ENCODE measurements around the gene CHRNA5. TPM values are rescaled to one million over a fixed set of nuclear protein-coding genes. Genes with fewer than 3 reads are reported as not detected.

CHRNA5 gene
- total RNA-seq, 1 experiment from 2014 or later = not detected

GRCh38 chr15:78570710-78571109 lies 5.4 kb downstream of the CHRNA5 start:
- Histone ChIP-seq H4K20me1 (ENCODE audit: insufficient read depth, low read depth, low read length) (no peaks in the 10 kb centered on the region), H3K4me3 (ENCODE audit: low read length) (no peak overlapping the region), H3K4me2 (ENCODE audit: low read depth, low read length, poor library complexity, severe bottlenecking) (no peak overlapping the region), H3K4me1 (ENCODE audit: low read length) (peaks cover 4% of the 10 kb centered on the region; the same call in 1 of the 2 replicates), H3K27me3 (ENCODE audit: low read length) (no peaks in the 10 kb centered on the region), H3K79me2 (ENCODE audit: low read length) (no peaks in the 10 kb centered on the region), H3K36me3 (ENCODE audit: insufficient read depth, low read length) (no peaks in the 10 kb centered on the region), H2AFZ (ENCODE audit: low read length) (no peak overlapping the region), H3K9me2 (replicated peaks; ENCODE audit: insufficient read depth, low read length) (no peaks in the 10 kb centered on the region), H3K27ac (ENCODE audit: low read length) (no peak overlapping the region), H3K9ac (ENCODE audit: low read length) (no peak overlapping the region), H3K9me3 (ENCODE audit: low read length) (no peaks in the 10 kb centered on the region)
- DNase-seq = peak; percentile 52

GRCh38 chr15:78571382-78571781 lies 6.1 kb downstream of the CHRNA5 start:
- Histone ChIP-seq H3K79me2 (ENCODE audit: low read length) (no peaks in the 10 kb centered on the region), H2AFZ (ENCODE audit: low read length) (no peak overlapping the region)
- no peak for DNase-seq

GRCh38 chr15:78573416-78573815 lies 8.1 kb downstream of the CHRNA5 start:
- H3K27me3 ChIP-seq (ENCODE audit: low read length) = no peaks in the 10 kb centered on the region
- no peaks in the 10 kb centered on the region for H3K4me1 ChIP-seq (ENCODE audit: low read length)
- no peak for DNase-seq
- no peak overlapping the region for H3K4me3 ChIP-seq (ENCODE audit: low read length)
- no peak overlapping the region for H3K9ac ChIP-seq (ENCODE audit: low read length)
- H3K9me3 ChIP-seq (ENCODE audit: low read length) = no peaks in the 10 kb centered on the region
- no peaks in the 10 kb centered on the region for H3K79me2 ChIP-seq (ENCODE audit: low read length)
- no peaks in the 10 kb centered on the region for H3K9me2 ChIP-seq (replicated peaks; ENCODE audit: insufficient read depth, low read length)
- no peaks in the 10 kb centered on the region for H4K20me1 ChIP-seq (ENCODE audit: insufficient read depth, low read depth, low read length)
- H3K27ac ChIP-seq (ENCODE audit: low read length) = no peak overlapping the region
- H3K36me3 ChIP-seq (ENCODE audit: insufficient read depth, low read length) = no peaks in the 10 kb centered on the region
- no peak overlapping the region for H2AFZ ChIP-seq (ENCODE audit: low read length)
- H3K4me2 ChIP-seq (ENCODE audit: low read depth, low read length, poor library complexity, severe bottlenecking) = no peak overlapping the region

More at GRCh38 chr15:78571382-78571781, 6.1 kb downstream of the CHRNA5 start:
- H3K27me3 ChIP-seq (ENCODE audit: low read length) = no peaks in the 10 kb centered on the region
- no peak overlapping the region for H3K9ac ChIP-seq (ENCODE audit: low read length)
- H3K9me3 ChIP-seq (ENCODE audit: low read length) = no peaks in the 10 kb centered on the region
- no peak overlapping the region for H3K4me2 ChIP-seq (ENCODE audit: low read depth, low read length, poor library complexity, severe bottlenecking)
- H3K27ac ChIP-seq (ENCODE audit: low read length) = no peak overlapping the region
- H3K9me2 ChIP-seq (replicated peaks; ENCODE audit: insufficient read depth, low read length) = no peaks in the 10 kb centered on the region
- no peak overlapping the region for H3K4me3 ChIP-seq (ENCODE audit: low read length)
- no peaks in the 10 kb centered on the region for H4K20me1 ChIP-seq (ENCODE audit: insufficient read depth, low read depth, low read length)
- H3K4me1 ChIP-seq (ENCODE audit: low read length) = no peaks in the 10 kb centered on the region
- no peaks in the 10 kb centered on the region for H3K36me3 ChIP-seq (ENCODE audit: insufficient read depth, low read length)

- no peaks in the 10 kb centered on the region for H3K9me2 ChIP-seq (replicated peaks; ENCODE audit: insufficient read depth, low read length)
- no peaks in the 10 kb centered on the region for H3K36me3 ChIP-seq (ENCODE audit: insufficient read depth, low read length)
- H3K9me3 ChIP-seq (ENCODE audit: low read length) = no peaks in the 10 kb centered on the region
- H3K4me3 ChIP-seq (ENCODE audit: low read length) = no peak overlapping the region
- H3K27me3 ChIP-seq (ENCODE audit: low read length) = no peaks in the 10 kb centered on the region
- no peak overlapping the region for H3K27ac ChIP-seq (ENCODE audit: low read length)
- no peak overlapping the region for H2AFZ ChIP-seq (ENCODE audit: low read length)
- DNase-seq = no peak
- no peaks in the 10 kb centered on the region for H3K4me1 ChIP-seq (ENCODE audit: low read length)
- H3K79me2 ChIP-seq (ENCODE audit: low read length) = no peaks in the 10 kb centered on the region
- no peak overlapping the region for H3K4me2 ChIP-seq (ENCODE audit: low read depth, low read length, poor library complexity, severe bottlenecking)
- H3K9ac ChIP-seq (ENCODE audit: low read length) = no peak overlapping the region
- no peaks in the 10 kb centered on the region for H4K20me1 ChIP-seq (ENCODE audit: insufficient read depth, low read depth, low read length)
Observed at GRCh38 chr15:78574944-78575343, 9.6 kb downstream of the CHRNA5 start.

- Histone ChIP-seq H3K9ac (ENCODE audit: low read length) (no peak overlapping the region), H3K27me3 (ENCODE audit: low read length) (no peaks in the 10 kb centered on the region), H2AFZ (ENCODE audit: low read length) (no peak overlapping the region), H3K4me1 (ENCODE audit: low read length) (peaks cover 8% of the 10 kb centered on the region), H3K4me2 (ENCODE audit: low read depth, low read length, poor library complexity, severe bottlenecking) (no peak overlapping the region), H3K79me2 (ENCODE audit: low read length) (no peaks in the 10 kb centered on the region), H4K20me1 (ENCODE audit: insufficient read depth, low read depth, low read length) (no peaks in the 10 kb centered on the region), H3K4me3 (ENCODE audit: low read length) (no peak overlapping the region), H3K27ac (ENCODE audit: low read length) (no peak overlapping the region), H3K9me3 (ENCODE audit: low read length) (no peaks in the 10 kb centered on the region), H3K36me3 (ENCODE audit: insufficient read depth, low read length) (no peaks in the 10 kb centered on the region), H3K9me2 (replicated peaks; ENCODE audit: insufficient read depth, low read length) (no peaks in the 10 kb centered on the region)
- DNase-seq = peak; percentile 27
Observed at GRCh38 chr15:78597583-78597982, 32.3 kb downstream of the CHRNA5 start.

- Histone ChIP-seq H3K4me2 (ENCODE audit: low read depth, low read length, poor library complexity, severe bottlenecking) (no peak overlapping the region), H3K36me3 (ENCODE audit: insufficient read depth, low read length) (no peaks in the 10 kb centered on the region), H3K4me1 (ENCODE audit: low read length) (peaks cover 1% of the 10 kb centered on the region), H3K9ac (ENCODE audit: low read length) (no peak overlapping the region), H3K9me3 (ENCODE audit: low read length) (no peaks in the 10 kb centered on the region), H3K4me3 (ENCODE audit: low read length) (no peak overlapping the region), H3K27me3 (ENCODE audit: low read length) (no peaks in the 10 kb centered on the region), H2AFZ (ENCODE audit: low read length) (no peak overlapping the region), H4K20me1 (ENCODE audit: insufficient read depth, low read depth, low read length) (no peaks in the 10 kb centered on the region), H3K9me2 (replicated peaks; ENCODE audit: insufficient read depth, low read length) (no peaks in the 10 kb centered on the region), H3K27ac (ENCODE audit: low read length) (no peak overlapping the region), H3K79me2 (ENCODE audit: low read length) (no peaks in the 10 kb centered on the region)
- DNase-seq = peak; percentile 28
Observed at GRCh38 chr15:78598348-78598747, 33.0 kb downstream of the CHRNA5 start.

- Histone ChIP-seq H3K36me3 (ENCODE audit: insufficient read depth, low read length) (no peaks in the 10 kb centered on the region), H3K4me3 (ENCODE audit: low read length) (no peak overlapping the region), H4K20me1 (ENCODE audit: insufficient read depth, low read depth, low read length) (no peaks in the 10 kb centered on the region), H3K27ac (ENCODE audit: low read length) (no peak overlapping the region), H3K9ac (ENCODE audit: low read length) (no peak overlapping the region), H3K4me2 (ENCODE audit: low read depth, low read length, poor library complexity, severe bottlenecking) (no peak overlapping the region), H2AFZ (ENCODE audit: low read length) (no peak overlapping the region), H3K9me2 (replicated peaks; ENCODE audit: insufficient read depth, low read length) (no peaks in the 10 kb centered on the region), H3K9me3 (ENCODE audit: low read length) (no peaks in the 10 kb centered on the region), H3K79me2 (ENCODE audit: low read length) (no peaks in the 10 kb centered on the region), H3K4me1 (ENCODE audit: low read length) (no peaks in the 10 kb centered on the region), H3K27me3 (ENCODE audit: low read length) (no peaks in the 10 kb centered on the region)
- peak; percentile 39 for DNase-seq
Observed at GRCh38 chr15:78599189-78599588, 33.9 kb downstream of the CHRNA5 start.

GRCh38 chr15:78603467-78603866 lies 38.1 kb downstream of the CHRNA5 start:
- no peak for DNase-seq
- Histone ChIP-seq H3K27ac (ENCODE audit: low read length) (no peak overlapping the region), H4K20me1 (ENCODE audit: insufficient read depth, low read depth, low read length) (no peaks in the 10 kb centered on the region), H3K9ac (ENCODE audit: low read length) (no peak overlapping the region), H3K27me3 (ENCODE audit: low read length) (no peaks in the 10 kb centered on the region), H2AFZ (ENCODE audit: low read length) (no peak overlapping the region), H3K4me1 (ENCODE audit: low read length) (no peaks in the 10 kb centered on the region), H3K4me2 (ENCODE audit: low read depth, low read length, poor library complexity, severe bottlenecking) (no peak overlapping the region), H3K36me3 (ENCODE audit: insufficient read depth, low read length) (no peaks in the 10 kb centered on the region), H3K9me2 (replicated peaks; ENCODE audit: insufficient read depth, low read length) (no peaks in the 10 kb centered on the region), H3K79me2 (ENCODE audit: low read length) (no peaks in the 10 kb centered on the region), H3K9me3 (ENCODE audit: low read length) (no peaks in the 10 kb centered on the region), H3K4me3 (ENCODE audit: low read length) (no peak overlapping the region)

GRCh38 chr15:78604420-78604819 lies 39.1 kb downstream of the CHRNA5 start:
- H3K27me3 ChIP-seq (ENCODE audit: low read length) = no peaks in the 10 kb centered on the region
- no peak overlapping the region for H3K27ac ChIP-seq (ENCODE audit: low read length)
- H3K4me1 ChIP-seq (ENCODE audit: low read length) = no peaks in the 10 kb centered on the region
- H4K20me1 ChIP-seq (ENCODE audit: insufficient read depth, low read depth, low read length) = no peaks in the 10 kb centered on the region
- no peak overlapping the region for H3K9ac ChIP-seq (ENCODE audit: low read length)
- no peak overlapping the region for H2AFZ ChIP-seq (ENCODE audit: low read length)
- H3K9me3 ChIP-seq (ENCODE audit: low read length) = no peaks in the 10 kb centered on the region
- H3K79me2 ChIP-seq (ENCODE audit: low read length) = no peaks in the 10 kb centered on the region
- H3K9me2 ChIP-seq (replicated peaks; ENCODE audit: insufficient read depth, low read length) = no peaks in the 10 kb centered on the region
- DNase-seq = no peak
- H3K4me3 ChIP-seq (ENCODE audit: low read length) = no peak overlapping the region
- no peaks in the 10 kb centered on the region for H3K36me3 ChIP-seq (ENCODE audit: insufficient read depth, low read length)
- H3K4me2 ChIP-seq (ENCODE audit: low read depth, low read length, poor library complexity, severe bottlenecking) = no peak overlapping the region
